Measurements from ENCODE around the gene GJA8. TPM values are rescaled to one million over a fixed set of nuclear protein-coding genes. Genes with fewer than 3 reads are reported as not detected.
"Not testable (repeated sequence)": the region's sequence is repeated elsewhere in the genome, so short reads cannot be mapped to it uniquely, and the experiment has no call there.

GJA8 gene
- total RNA-seq, 2 donors from 2014 or later, result 1.1 TPM; not detected in 1

GRCh38 chr1:147907786-147908509 lies 5.4 kb downstream of the GJA8 start:
- H3K4me3 ChIP-seq, result no peak overlapping the region
- 96% methylated on average over 44 of the region's 44 CpGs for WGBS
- no peak for DNase-seq (ENCODE audit: low spot score)
- H3K27me3 ChIP-seq (replicated peaks; ENCODE audit: insufficient read depth), result no peaks in the 10 kb centered on the region
- intact Hi-C loops (cut with DNase I), result no loop called here
- TF ChIP-seq POLR2AphosphoS5 (IDR thresholded peaks at IDR 0.05) (no peak), CTCF (IDR thresholded peaks at IDR 0.05) (no peak), POLR2A (IDR thresholded peaks at IDR 0.05) (no peak)
- no peak overlapping the region for H3K27ac ChIP-seq
- H3K36me3 ChIP-seq, result no peaks in the 10 kb centered on the region
- H3K9me3 ChIP-seq, result no peaks in the 10 kb centered on the region
- no peaks in the 10 kb centered on the region for H3K4me1 ChIP-seq (replicated peaks)

- Histone ChIP-seq H3K4me1 (replicated peaks) (no peaks in the 10 kb centered on the region), H3K4me3 (no peak overlapping the region), H3K27me3 (replicated peaks; ENCODE audit: insufficient read depth) (no peaks in the 10 kb centered on the region), H3K27ac (no peak overlapping the region), H3K36me3 (no peaks in the 10 kb centered on the region), H3K9me3 (no peaks in the 10 kb centered on the region)
- TF ChIP-seq CTCF (IDR thresholded peaks at IDR 0.05) (no peak), POLR2AphosphoS5 (IDR thresholded peaks at IDR 0.05) (no peak), POLR2A (IDR thresholded peaks at IDR 0.05) (no peak)
- no peak for DNase-seq (ENCODE audit: low spot score)
- WGBS, result 75% methylated on average over 2 of the region's 2 CpGs
- intact Hi-C loops (cut with DNase I), result no loop called here
These were observed 10.0 kb downstream of the GJA8 start for GRCh38 chr1:147912553-147912952.

- Histone ChIP-seq H3K27me3 (replicated peaks; ENCODE audit: insufficient read depth) (no peaks in the 10 kb centered on the region), H3K4me3 (no peak overlapping the region), H3K36me3 (no peaks in the 10 kb centered on the region), H3K9me3 (no peaks in the 10 kb centered on the region), H3K27ac (no peak overlapping the region), H3K4me1 (replicated peaks) (no peaks in the 10 kb centered on the region)
- intact Hi-C loops (cut with DNase I), result no loop called here
- TF ChIP-seq POLR2A (IDR thresholded peaks at IDR 0.05) (no peak), POLR2AphosphoS5 (IDR thresholded peaks at IDR 0.05) (no peak), CTCF (IDR thresholded peaks at IDR 0.05) (no peak)
- DNase-seq (ENCODE audit: low spot score), result no peak
- WGBS, result 93% methylated on average over 7 of the region's 7 CpGs
These were observed 10.9 kb downstream of the GJA8 start for GRCh38 chr1:147913362-147913942.

GRCh38 chr1:147919896-147920295 lies 17.3 kb downstream of the GJA8 start:
- Histone ChIP-seq H3K36me3 (no peaks in the 10 kb centered on the region), H3K27me3 (replicated peaks; ENCODE audit: insufficient read depth) (no peaks in the 10 kb centered on the region), H3K9me3 (no peaks in the 10 kb centered on the region), H3K4me1 (replicated peaks) (no peaks in the 10 kb centered on the region), H3K27ac (no peak overlapping the region), H3K4me3 (no peak overlapping the region)
- TF ChIP-seq POLR2A (IDR thresholded peaks at IDR 0.05) (no peak), POLR2AphosphoS5 (IDR thresholded peaks at IDR 0.05) (no peak)
- 92% methylated on average over 6 of the region's 6 CpGs for WGBS
- intact Hi-C loops (cut with DNase I), result no loop called here
- DNase-seq (ENCODE audit: low spot score), result no peak

GRCh38 chr1:147924813-147925212 lies 22.2 kb downstream of the GJA8 start:
- Histone ChIP-seq H3K9me3 (no peaks in the 10 kb centered on the region), H3K4me3 (no peak overlapping the region), H3K27me3 (replicated peaks; ENCODE audit: insufficient read depth) (no peaks in the 10 kb centered on the region), H3K36me3 (no peaks in the 10 kb centered on the region), H3K27ac (no peak overlapping the region), H3K4me1 (replicated peaks) (no peaks in the 10 kb centered on the region)
- TF ChIP-seq POLR2AphosphoS5 (IDR thresholded peaks at IDR 0.05), result no peak
- TF ChIP-seq CTCF (IDR thresholded peaks at IDR 0.05), result no peak
- no peak for TF ChIP-seq POLR2A (IDR thresholded peaks at IDR 0.05)
- DNase-seq (ENCODE audit: low spot score), result no peak
- intact Hi-C loops (cut with DNase I), result no loop called here
- 95% methylated on average over 1 of the region's 1 CpG for WGBS

- H3K9me3 ChIP-seq; H3K27me3 ChIP-seq (replicated peaks; ENCODE audit: insufficient read depth); DNase-seq (ENCODE audit: low spot score); intact Hi-C loops (cut with DNase I); H3K4me1 ChIP-seq (replicated peaks); H3K36me3 ChIP-seq; H3K4me3 ChIP-seq; H3K27ac ChIP-seq: not testable (repeated sequence)
- 94% methylated on average over 4 of the region's 6 CpGs for WGBS
These were observed 24.6 kb downstream of the GJA8 start for GRCh38 chr1:147927215-147927614.

- H3K27ac ChIP-seq; H3K36me3 ChIP-seq; H3K4me1 ChIP-seq (replicated peaks); H3K9me3 ChIP-seq; H3K4me3 ChIP-seq; intact Hi-C loops (cut with DNase I); DNase-seq (ENCODE audit: low spot score); H3K27me3 ChIP-seq (replicated peaks; ENCODE audit: insufficient read depth): not testable (repeated sequence)
- WGBS, result 89% methylated on average over 7 of the region's 10 CpGs
These were observed 25.1 kb downstream of the GJA8 start for GRCh38 chr1:147927689-147928088.

Measured in prostate gland (tissue), 2 donors.